GM04504 (cell line): ENCODE data around the gene SH2B2.

ENCODE experiments used
- DNase-seq: peaks from one replicate; pipeline ENCODE4 v3.0.0-alpha.2; 2012; ENCODE audit warnings: low read depth

SH2B2 gene

DNA sequence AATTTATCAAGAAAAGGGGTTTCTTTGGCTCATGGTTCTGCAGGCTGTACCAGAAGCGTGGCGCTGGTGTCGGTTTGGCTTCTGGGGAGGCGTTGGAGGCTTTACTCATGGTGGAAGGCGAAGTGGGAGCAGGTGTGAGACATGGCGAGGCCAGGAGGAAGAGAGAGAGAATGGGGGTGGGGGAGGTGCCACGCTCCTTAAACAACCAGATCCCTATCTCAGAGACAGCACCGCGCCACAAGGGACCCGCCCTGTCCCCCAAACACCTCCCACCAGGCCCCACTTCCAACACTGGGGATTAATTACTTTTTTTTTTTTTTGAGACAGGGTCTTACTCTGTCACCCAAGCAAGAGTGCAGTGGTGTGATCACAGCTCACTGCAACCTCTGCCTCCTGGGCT lies 18.0 kb upstream of the SH2B2 start:
- no peak for DNase-seq

- DNase-seq = no peak
Observed at GRCh38 chr7:102270178-102270887, 16.3 kb upstream of the SH2B2 start.

DNA sequence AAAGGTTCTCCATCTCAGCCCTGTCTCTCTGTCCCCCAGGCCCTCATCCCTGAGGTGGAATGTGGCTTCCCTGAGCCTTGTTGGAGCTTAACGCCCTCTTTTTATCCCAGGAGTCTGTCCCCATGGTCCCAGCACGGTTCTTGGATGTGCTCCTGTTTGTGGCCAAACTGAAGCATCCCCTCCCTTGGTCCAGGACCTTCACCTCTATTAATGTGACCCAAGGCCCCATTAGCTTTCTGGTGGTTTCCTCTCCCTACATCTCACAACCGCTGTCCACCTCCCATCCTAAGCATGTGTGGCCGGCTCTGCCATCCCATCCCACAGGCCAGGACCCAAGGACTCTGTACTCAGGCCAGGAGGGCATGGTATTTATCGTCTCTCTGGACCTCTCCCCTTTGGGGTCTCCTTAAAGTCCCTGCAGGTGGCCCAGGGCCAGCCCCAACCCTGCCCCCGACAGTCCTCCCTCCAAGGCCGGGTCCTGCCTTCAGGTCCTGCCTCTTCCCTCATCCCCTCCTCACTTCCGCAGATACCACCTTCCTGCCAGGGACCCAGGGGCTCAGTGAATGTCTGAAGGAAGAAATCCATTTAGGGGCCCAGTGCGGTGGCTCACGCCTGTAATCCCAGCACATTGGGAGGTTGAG lies 15.4 kb upstream of the SH2B2 start:
- no peak for DNase-seq

DNA sequence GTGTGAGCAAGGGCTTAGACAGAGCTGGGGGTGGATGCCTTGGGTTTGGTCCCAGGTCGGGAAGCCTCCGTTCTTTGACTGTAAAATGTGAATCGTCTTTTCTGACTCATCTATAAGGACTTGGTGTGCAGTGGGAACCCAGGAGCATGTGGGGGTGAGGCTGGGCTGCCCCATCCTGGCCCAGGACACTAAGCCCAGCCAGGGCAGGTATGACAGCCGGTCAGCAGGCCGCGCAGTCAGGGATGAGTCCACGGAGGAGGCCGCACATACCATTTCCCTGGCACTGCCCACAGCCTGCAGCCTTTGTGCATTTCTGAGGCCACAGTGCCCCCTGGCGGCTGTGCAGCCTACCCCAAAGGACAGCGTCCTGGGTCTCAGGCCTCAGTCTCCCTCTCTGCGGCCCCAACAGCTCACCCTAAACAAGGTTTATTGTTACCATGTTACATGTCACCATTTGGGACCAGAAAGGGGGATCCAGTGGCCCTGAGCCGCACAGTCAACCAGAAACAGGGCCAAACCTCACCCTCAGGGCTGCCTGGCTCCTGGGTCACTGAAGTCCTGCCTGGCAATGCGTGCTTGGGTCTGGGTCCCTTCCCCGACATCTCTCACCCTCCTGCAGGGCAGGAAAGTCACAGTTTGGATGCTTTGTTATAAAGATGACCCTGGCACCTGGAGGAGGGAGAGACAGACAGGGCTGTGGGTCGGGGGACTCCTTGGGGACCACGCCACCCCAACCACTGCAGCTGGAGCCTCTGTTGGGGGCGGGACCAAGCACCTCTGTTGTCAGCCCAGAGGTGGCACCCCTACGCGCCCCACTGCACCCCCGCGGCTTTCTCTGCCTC lies 14.4 kb upstream of the SH2B2 start:
- peak; percentile 57 for DNase-seq

DNA sequence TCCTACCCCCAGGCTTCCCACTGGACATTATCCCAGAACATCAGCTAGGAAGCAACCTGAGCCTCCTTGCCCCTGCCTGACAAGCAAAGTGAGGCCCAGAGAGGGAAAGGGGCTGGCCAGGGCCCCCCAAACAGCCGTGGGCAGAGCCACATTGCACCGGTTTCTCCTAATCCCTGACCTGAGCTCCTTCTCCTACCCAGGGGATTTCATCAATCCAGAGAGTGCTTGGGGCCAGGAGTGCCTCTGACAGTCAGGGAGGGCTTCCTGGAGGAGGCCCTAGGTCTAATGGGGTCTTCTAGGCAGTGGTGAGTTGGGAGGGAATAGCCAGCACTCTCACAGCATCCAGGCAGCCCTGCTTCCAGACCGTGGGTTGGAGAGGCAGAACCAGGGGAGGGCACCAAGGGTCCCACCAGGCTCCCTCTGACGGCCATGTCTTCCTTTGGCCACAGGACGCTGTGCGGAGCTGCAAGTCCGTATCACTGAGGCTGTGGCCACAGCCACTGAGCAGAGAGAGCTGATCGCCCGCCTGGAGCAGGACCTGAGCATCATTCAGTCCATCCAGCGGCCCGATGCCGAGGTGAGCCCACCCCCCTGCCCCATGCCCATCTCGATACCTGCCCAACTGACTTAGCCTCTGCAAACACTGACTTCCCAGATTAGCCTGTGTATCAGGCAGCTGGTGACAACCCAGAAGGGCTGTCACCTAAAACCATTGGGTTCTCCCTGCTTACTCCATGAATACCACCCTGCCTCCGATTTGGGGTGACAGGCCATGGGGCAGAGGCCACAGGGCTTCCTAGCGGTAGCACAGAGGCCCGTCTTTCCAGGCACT lies 13.5 kb upstream of the SH2B2 start:
- DNase-seq = no peak

GRCh38 chr7:102273749-102274712 lies 12.6 kb upstream of the SH2B2 start:
- DNase-seq = no peak

DNA sequence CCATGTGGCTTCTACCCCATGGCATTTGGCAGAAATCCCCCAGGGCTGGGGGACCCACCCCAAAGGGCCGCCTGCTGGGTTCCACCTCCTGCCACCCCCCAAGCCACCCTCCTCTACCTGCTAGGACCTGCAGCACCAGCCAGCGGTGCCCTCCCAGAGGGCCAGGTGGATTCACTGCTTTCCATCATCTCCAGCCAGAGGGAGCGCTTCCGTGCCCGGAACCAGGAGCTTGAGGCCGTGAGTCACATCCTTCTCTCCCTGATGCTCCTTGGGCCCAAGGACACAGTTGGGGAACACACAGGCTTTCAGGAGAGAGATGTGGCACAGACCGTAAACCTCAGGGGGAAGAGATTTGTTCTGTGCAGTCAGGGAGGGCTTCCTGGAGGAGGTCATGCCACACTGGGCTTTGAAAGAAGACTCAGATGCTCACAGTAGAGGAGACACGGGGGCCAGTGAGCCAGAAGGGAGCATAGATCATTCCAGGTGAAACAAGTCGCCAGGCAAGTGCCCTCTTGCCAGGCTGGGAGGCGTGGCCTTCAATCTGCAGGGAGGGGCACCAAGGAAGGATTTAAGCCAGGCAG lies 11.5 kb upstream of the SH2B2 start:
- DNase-seq = no peak

DNA sequence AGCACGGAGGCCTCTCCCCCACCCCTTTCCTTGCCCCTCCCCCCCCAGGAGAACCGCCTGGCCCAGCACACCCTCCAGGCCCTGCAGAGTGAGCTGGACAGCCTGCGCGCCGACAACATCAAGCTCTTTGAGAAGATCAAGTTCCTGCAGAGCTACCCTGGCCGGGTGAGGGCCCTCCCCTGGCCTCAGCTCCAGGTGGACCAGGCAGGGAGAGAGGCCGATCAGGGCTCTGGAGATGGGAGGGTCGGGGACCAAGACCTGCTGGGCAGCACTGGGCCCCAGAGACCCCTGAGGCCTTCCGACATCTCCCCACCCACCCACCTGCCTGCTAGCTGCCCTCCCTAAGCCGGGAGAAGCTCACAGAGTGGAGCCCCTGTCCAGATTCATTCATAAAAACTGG lies 8.8 kb upstream of the SH2B2 start:
- DNase-seq = no peak

DNA sequence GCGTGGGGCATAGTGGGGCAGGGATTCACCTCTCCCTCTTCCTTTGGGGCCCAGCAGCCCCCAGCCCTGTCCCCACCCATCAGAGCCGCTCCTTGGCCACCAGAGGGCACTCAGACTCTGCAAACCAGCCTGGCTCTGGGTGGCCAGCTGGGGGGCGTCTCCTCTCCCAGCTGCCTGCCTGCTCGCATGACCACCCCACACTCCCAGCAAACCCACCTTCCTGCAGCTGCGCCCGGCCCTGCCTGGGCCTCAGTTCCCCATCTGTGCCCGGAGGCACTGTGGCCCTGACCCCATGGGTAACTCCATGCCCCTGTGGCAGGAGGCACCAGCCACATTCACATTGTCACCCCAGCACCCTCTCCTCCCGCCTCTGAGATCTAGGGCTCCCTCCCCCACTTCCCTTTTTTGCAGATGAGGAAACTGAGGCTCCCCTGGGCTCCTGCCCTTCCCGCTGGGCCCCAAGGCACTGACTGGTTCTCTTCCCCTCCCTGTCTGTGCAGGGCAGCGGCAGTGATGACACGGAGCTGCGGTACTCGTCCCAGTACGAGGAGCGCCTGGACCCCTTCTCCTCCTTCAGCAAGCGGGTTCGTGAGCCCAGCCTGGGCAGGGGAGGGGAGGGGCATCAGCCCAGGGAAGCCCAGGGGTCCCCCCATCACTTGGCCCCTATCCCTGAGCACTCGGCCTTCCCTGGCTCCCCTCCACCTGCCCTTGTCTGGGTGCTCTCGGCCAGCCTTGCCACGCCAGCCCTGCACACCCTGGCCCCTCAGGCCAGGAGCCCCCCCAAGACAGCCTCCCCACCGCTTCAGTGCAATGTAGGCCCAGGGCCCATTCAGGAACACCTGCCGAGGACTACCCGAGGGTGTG lies 6.9 kb upstream of the SH2B2 start:
- no peak for DNase-seq

GRCh38 chr7:102280521-102280920 lies 6.1 kb upstream of the SH2B2 start:
- DNase-seq = no peak

DNA sequence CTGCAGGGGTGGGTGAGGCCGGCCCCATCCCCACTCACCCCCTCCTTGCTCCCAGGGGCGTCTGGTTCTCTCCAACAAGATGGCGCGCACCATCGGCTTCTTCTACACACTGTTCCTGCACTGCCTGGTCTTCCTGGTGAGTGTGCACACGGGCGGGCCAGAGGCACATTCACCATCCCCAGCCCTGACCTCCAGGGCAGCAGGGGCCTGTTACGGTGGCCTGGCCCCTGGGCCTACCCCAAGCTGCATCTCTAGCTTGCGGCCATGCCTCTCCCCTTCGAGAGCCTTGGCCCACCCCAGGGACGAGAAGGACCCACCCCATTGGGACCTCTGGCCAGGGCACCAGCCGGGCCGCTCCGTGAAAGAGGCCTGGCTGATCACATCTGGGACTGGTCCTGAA lies 4.9 kb upstream of the SH2B2 start:
- no peak for DNase-seq

- no peak for DNase-seq
Observed at GRCh38 chr7:102282465-102283362, 4.0 kb upstream of the SH2B2 start.

DNA sequence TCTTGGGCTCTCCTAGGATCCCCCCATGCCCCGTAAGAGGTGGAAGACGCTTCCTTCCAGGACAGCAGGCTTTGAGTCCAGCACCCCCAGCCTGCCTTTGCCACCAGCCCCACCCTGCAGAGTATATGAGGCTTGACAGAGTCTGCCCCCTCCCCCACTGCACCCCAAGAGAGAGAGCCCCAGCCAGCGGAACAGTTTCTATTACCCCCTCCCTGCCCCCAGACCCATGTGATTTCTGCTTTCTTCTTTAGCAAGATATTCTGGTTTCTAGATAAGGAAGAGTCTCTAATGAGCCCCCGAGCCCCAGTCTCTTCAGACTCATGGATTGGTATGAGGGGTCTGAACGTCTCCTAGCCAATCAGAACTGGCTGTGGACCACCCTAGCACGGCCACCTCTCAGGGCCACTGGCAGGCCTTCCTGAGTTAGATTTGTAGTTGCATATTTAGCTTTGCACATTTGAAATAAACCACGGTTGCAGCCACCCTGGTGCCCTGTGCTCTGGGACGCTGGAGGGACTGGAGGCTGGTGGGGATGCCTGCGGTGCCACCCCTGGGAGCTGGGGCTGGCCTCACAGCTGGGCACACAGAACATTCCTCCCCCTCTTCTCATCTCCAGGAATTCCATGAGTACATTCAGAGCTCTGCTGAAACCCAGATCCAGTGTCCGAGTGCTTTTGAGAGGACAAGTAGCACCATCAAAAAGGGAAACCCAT lies 3.0 kb upstream of the SH2B2 start:
- DNase-seq = no peak

DNA sequence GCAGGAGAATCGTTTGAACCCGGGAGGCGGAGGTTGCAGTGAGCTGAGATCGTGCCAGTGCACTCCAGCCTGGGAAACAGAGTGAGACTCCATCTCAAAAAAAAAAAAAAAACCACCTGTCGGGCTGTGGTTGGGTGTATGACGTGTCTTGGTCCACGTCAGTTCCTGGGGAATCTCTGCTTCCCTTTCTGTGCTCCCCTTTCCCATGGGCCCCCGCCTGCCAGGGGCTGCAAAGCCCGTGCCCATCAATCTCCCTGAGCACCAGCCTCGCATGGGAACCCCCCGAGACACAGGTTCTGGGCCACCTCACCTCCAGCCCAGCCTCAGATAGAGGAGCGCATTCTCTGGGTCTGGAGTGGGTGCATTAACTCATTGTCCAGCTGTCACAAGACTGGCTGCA lies 2.3 kb upstream of the SH2B2 start:
- DNase-seq = no peak

DNA sequence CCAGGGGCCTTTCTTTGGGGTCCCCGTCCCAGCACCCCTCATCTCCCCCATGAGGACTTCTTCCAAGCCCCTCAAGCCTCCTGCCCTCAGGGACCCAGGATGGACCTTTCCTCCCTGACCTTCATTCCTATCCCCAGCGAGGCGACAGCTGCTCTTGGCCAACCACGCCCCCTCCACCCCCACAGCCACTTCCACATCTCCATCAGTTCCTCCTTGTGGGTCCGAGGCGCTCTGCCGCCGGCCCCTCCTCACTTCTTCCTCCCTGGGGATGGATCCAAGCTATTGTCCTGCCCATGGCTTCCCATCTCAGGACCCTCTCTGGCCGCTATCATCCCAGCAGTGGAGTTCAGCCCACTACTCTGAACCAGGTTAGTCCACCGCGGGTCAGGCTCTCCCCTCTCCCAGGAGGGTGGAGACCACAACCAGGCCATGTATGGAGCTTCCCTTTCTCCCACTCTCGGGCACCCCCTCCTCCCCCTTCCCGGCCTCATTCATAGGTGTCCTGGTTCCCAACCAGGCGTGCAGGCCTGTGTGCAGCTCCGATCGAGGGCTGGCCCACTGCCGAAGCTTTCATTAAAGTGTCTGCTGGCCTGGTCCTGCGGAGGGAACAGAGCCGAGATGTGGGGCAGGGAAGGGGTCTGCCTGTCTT lies 1.7 kb upstream of the SH2B2 start:
- DNase-seq = no peak

GRCh38 chr7:102285540-102286236 lies 980 bp upstream of the SH2B2 start:
- DNase-seq = no peak
